HL-60 (cell line): ENCODE data around the gene SLC25A47.

Experiments used
- DNase-seq, 2 experiments: peaks; one replicate each; pipeline ENCODE4 v3.0.0-alpha.2; 2010 to 2020; ENCODE audit warnings: low read depth in 1 of 2, low spot score in 1 of 2
- H3K27ac ChIP-seq: fragments of 250-450 bp; sonication (Bioruptor Pico); replicated peaks from 2 replicates; pipeline ENCODE4 v1.5.1; 2020; ENCODE audit warnings: mild to moderate bottlenecking, moderate library complexity
- H3K27me3 ChIP-seq: fragments of 250-450 bp; sonication (Bioruptor Pico); 2 replicates; pipeline ENCODE4 v1.5.1; 2021; ENCODE audit warnings: mild to moderate bottlenecking, moderate library complexity; ENCODE audit not compliant: insufficient read depth, poor library complexity, severe bottlenecking
- H3K4me3 ChIP-seq: replicated peaks from 2 replicates; pipeline ENCODE4 v1.5.1; 2011; ENCODE audit warnings: mild to moderate bottlenecking, control low read depth, low read length; ENCODE audit not compliant: insufficient read depth
- GABPA ChIP-seq: IDR thresholded peaks from 2 replicates; pipeline ENCODE4 v1.6.1; 2012; ENCODE audit warnings: low read depth
- POLR2AphosphoS5 ChIP-seq: IDR thresholded peaks from 2 replicates; pipeline ENCODE4 v1.6.1; 2012; ENCODE audit warnings: low read depth
- SPI1 ChIP-seq: IDR thresholded peaks from 2 replicates; pipeline ENCODE4 v1.6.1; 2012; ENCODE audit warnings: low read depth, mild to moderate bottlenecking, borderline replicate concordance
- TF ChIP-seq, protein P1 (sequence below): IDR thresholded peaks from 2 replicates; pipeline ENCODE4 v1.6.1; 2012; ENCODE audit warnings: low read depth; ENCODE audit not compliant: insufficient replicate concordance
- TF ChIP-seq, protein P2 (sequence below): IDR thresholded peaks from one replicate; pipeline ENCODE4 v1.5.1; 2011; ENCODE audit warnings: low read length, control low read depth, inconsistent platforms; ENCODE audit not compliant: insufficient read depth

SLC25A47 gene

DNA sequence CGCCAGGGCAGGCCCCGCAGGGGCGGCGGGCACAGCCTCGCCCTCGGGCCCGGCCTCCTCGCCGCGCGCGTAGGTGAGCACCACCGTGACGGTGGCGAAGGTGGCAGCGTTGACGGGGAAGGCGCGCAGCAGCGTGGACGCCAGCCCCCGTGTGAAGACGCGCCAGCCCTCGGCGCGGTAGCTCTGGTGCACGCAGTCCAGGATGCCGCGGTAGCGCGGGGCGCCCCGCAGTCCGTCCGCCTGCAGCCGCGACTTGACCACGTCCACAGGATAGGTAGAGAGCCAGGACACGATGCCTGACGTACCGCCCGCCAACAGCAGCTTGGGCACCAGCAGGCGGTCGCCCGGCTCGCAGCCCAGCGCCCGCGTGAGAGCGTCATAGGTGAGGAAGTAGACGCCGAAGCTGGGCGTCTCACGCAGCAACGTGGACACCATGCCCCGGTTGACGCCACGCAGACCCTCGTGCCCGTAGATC, 30.8 kb upstream of the SLC25A47 start:
- no peak overlapping the region for H3K27ac ChIP-seq
- H3K27me3 ChIP-seq: no peaks in the 10 kb centered on the region
- DNase-seq: no peak
- no peak overlapping the region for H3K4me3 ChIP-seq
- TF ChIP-seq, protein P1, sequence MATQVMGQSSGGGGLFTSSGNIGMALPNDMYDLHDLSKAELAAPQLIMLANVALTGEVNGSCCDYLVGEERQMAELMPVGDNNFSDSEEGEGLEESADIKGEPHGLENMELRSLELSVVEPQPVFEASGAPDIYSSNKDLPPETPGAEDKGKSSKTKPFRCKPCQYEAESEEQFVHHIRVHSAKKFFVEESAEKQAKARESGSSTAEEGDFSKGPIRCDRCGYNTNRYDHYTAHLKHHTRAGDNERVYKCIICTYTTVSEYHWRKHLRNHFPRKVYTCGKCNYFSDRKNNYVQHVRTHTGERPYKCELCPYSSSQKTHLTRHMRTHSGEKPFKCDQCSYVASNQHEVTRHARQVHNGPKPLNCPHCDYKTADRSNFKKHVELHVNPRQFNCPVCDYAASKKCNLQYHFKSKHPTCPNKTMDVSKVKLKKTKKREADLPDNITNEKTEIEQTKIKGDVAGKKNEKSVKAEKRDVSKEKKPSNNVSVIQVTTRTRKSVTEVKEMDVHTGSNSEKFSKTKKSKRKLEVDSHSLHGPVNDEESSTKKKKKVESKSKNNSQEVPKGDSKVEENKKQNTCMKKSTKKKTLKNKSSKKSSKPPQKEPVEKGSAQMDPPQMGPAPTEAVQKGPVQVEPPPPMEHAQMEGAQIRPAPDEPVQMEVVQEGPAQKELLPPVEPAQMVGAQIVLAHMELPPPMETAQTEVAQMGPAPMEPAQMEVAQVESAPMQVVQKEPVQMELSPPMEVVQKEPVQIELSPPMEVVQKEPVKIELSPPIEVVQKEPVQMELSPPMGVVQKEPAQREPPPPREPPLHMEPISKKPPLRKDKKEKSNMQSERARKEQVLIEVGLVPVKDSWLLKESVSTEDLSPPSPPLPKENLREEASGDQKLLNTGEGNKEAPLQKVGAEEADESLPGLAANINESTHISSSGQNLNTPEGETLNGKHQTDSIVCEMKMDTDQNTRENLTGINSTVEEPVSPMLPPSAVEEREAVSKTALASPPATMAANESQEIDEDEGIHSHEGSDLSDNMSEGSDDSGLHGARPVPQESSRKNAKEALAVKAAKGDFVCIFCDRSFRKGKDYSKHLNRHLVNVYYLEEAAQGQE: no peak
- TF ChIP-seq, protein P2, sequence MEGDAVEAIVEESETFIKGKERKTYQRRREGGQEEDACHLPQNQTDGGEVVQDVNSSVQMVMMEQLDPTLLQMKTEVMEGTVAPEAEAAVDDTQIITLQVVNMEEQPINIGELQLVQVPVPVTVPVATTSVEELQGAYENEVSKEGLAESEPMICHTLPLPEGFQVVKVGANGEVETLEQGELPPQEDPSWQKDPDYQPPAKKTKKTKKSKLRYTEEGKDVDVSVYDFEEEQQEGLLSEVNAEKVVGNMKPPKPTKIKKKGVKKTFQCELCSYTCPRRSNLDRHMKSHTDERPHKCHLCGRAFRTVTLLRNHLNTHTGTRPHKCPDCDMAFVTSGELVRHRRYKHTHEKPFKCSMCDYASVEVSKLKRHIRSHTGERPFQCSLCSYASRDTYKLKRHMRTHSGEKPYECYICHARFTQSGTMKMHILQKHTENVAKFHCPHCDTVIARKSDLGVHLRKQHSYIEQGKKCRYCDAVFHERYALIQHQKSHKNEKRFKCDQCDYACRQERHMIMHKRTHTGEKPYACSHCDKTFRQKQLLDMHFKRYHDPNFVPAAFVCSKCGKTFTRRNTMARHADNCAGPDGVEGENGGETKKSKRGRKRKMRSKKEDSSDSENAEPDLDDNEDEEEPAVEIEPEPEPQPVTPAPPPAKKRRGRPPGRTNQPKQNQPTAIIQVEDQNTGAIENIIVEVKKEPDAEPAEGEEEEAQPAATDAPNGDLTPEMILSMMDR: no peak
- TF ChIP-seq GABPA (no peak), SPI1 (no peak), POLR2AphosphoS5 (no peak)

DNA sequence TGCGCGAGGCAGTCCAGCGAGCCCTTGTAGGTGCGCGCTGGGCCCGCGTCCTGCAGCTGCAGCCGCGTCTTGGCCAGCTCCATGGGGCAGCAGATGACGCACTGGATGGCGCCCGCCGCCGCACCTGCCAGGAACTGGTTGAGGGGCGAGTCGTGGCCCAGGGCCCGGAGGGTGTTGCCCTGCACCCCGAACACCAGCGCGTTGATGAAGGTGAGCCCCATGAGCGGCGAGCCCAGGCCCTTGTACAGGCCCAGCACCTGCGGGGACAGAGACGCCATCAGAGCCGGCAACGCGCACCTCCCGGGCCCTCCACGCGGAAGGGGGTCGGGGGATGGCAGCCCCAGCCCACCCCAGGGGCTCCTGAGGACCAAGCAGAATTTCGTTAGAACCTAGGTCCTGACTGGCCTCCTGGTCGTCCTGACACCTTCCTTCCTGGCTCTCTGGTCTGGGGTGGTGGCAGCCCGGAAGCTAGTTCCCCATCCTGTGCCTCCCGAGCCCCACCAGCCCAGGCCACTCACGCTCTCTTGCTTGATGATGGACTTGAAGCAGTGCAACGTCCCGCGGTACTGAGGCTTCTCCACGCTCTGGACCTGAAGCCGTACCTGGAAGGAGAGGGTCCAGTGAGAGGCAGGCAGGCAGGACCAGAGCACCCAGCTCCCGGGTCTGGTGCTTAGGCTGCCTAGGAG, 30.2 kb upstream of the SLC25A47 start:
- DNase-seq: no peak
- Histone ChIP-seq H3K27ac (no peak overlapping the region), H3K27me3 (no peaks in the 10 kb centered on the region), H3K4me3 (no peak overlapping the region)
- TF ChIP-seq GABPA (no peak), POLR2AphosphoS5 (no peak), SPI1 (no peak)
- TF ChIP-seq, protein P1: no peak
- TF ChIP-seq, protein P2: no peak

DNA sequence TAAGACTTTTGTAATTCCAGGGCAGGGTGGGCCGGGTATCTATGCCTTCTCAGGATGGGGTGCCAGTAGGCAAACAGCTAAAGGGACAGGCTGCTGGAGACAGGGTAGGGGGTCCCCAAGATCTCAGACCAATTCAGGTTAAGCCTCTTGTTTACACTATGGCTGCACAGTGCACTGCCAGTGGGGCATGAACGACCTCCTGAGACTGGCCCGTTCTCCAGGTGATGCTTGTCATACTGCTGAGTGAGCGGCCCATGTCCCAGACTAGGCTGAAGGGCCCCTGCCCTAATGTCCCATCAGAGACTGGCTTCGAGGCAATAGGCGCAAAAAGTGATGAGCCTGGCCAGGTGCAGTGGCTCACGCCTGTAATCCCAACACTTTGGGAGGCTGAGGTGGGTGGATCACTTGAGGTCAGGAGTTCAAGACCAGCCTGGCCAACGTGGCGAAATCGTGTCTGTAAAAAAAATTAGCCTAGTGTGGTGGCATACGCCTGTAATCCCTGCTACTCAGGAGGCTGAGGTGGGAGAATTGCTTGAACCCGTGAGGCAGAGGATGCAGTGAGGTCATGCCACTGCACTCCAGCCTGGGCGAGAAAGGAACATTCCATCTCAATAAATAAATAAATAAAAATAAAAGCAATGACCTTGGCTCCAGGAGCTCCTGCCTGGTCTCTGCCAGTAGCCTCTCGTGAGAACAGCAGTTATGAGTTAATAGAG, 29.5 kb upstream of the SLC25A47 start:
- no peak overlapping the region for H3K27ac ChIP-seq
- DNase-seq: no peak
- no peaks in the 10 kb centered on the region for H3K27me3 ChIP-seq
- no peak overlapping the region for H3K4me3 ChIP-seq
- TF ChIP-seq, protein P2: no peak
- TF ChIP-seq POLR2AphosphoS5 (no peak), GABPA (no peak), SPI1 (no peak)
- TF ChIP-seq, protein P1: no peak
